Lung (tissue), 12 donors: ENCODE results near the gene WDR86. TPM values are rescaled to one million over a fixed set of nuclear protein-coding genes. Genes with fewer than 3 reads are reported as not detected.

Experiments used
- ATAC-seq: fragments of 200-7000 bp; cut with Tn5 transposase; one replicate; pipeline ENCODE4 v1.9.1; 2020; ENCODE audit warnings: moderate number of reproducible peaks; ENCODE audit not compliant: insufficient read depth, low FRiP score
- DNase-seq, 3 donors: peaks; one replicate each; pipeline ENCODE4 v3.0.0-alpha.2; 2013 to 2017
- H3K27ac ChIP-seq, 2 donors: one replicate each; pipeline ENCODE4 v1.5.1; 2013; ENCODE audit warnings: mild to moderate bottlenecking in 2 of 2, moderate library complexity in 2 of 2, control low read depth in 1 of 2, inconsistent platforms in 1 of 2, low read depth in 1 of 2, low read length in 1 of 2
- H3K27me3 ChIP-seq, 3 donors: one replicate each; pipeline ENCODE4 v1.5.1; 2013; ENCODE audit warnings: low read length in 2 of 3; ENCODE audit not compliant: control insufficient read depth in 3 of 3, insufficient read depth in 3 of 3
- H3K36me3 ChIP-seq, 4 donors: one replicate each; pipeline ENCODE4 v1.5.1; 2013; ENCODE audit warnings: low read length in 4 of 4, mild to moderate bottlenecking in 1 of 4, moderate library complexity in 1 of 4; ENCODE audit not compliant: control insufficient read depth in 4 of 4, insufficient read depth in 4 of 4
- H3K4me1 ChIP-seq, 5 donors: one replicate each; pipeline ENCODE4 v1.5.1; 2013; ENCODE audit warnings: low read length in 5 of 5, mild to moderate bottlenecking in 2 of 5, moderate library complexity in 1 of 5; ENCODE audit not compliant: control insufficient read depth in 5 of 5, insufficient read depth in 5 of 5
- H3K4me3 ChIP-seq: one replicate; pipeline ENCODE4 v1.5.1; 2013; ENCODE audit warnings: mild to moderate bottlenecking, control low read depth, moderate library complexity
- H3K9ac ChIP-seq, 2 donors: one replicate each; pipeline ENCODE4 v1.5.1; 2013; ENCODE audit warnings: low read length in 2 of 2, control low read depth in 1 of 2; ENCODE audit not compliant: insufficient read depth in 1 of 2
- H3K9me3 ChIP-seq, 4 donors: one replicate each; pipeline ENCODE4 v1.5.1; 2013; ENCODE audit warnings: low read length in 3 of 4, mild to moderate bottlenecking in 1 of 4, moderate library complexity in 1 of 4; ENCODE audit not compliant: control insufficient read depth in 4 of 4, insufficient read depth in 3 of 4
- CTCF ChIP-seq: IDR thresholded peaks from 2 replicates; pipeline ENCODE4 v1.5.1; 2012; ENCODE audit warnings: mild to moderate bottlenecking; ENCODE audit errors: control extremely low read depth, extremely low read depth
- WGBS, 2 donors: extraction: QIAGEN DNeasy Blood & Tissue Kit; methylation state at CpG; one replicate each; pipeline ENCODE4 v1.1.7; 2013; 5-methylcytosine and 5-hydroxymethylcytosine counted together
- polyA plus RNA-seq, 2 donors: library from polyadenylated mRNA; stranded (reverse); fragments of 200-250 nt; gene quantifications; one replicate each; pipeline ENCODE4 v1.2.1, GENCODE V29; 2013
- total RNA-seq, 2 donors: library from RNA; depleted of rRNA in 1 of 2; stranded (reverse); fragments of >200 nt in 1 of 2; gene quantifications; one replicate each; pipeline ENCODE4 v1.2.1, GENCODE V29; 2014 to 2021
- donor health status: control.
- donor health status: control.
- donor health status: Bipolar disorder and iron deficiency.
- donor health status: healthy.
- donor health status: DM: yes; HTN: yes; CAD: no.

The WDR86 gene
- total and polyA plus RNA-seq, 4 donors, result 0.81 to 19.7 (median 2.4) TPM

- Histone ChIP-seq H3K36me3 (peaks cover 0 to 4% (median under 1%) of the 10 kb centered on the region in 4 donors), H3K9ac (no peak overlapping the region), H3K4me1 (peaks cover 0 to 22% (median 11%) of the 10 kb centered on the region in 5 donors), H3K27me3 (no peaks in the 10 kb centered on the region), H3K27ac (no peak overlapping the region), H3K9me3 (peaks cover 0 to 2% (median 0%) of the 10 kb centered on the region in 4 donors), H3K4me3 (no peak overlapping the region)
- no peak for TF ChIP-seq CTCF
- ATAC-seq (no peak), DNase-seq (no peak)
- 79 to 88% methylated on average over 9 of the region's 9 CpGs for WGBS, 2 donors
These were observed 6.1 kb downstream of the WDR86 start for GRCh38 chr7:151403764-151404163.

- TF ChIP-seq CTCF, result no peak
- no peak for DNase-seq
- H3K4me1 ChIP-seq, result peaks cover 0 to 17% (median 9%) of the 10 kb centered on the region in 5 donors
- H3K4me3 ChIP-seq, result no peak overlapping the region
- H3K27ac ChIP-seq, result no peak overlapping the region
- H3K36me3 ChIP-seq, result peaks cover 0 to 14% (median 7%) of the 10 kb centered on the region in 4 donors
- H3K9ac ChIP-seq, result no peak overlapping the region
- WGBS, 2 donors, result 94 to 96% methylated on average over 16 of the region's 16 CpGs
- no peaks in the 10 kb centered on the region for H3K27me3 ChIP-seq
- no peak for ATAC-seq
- peaks cover 0 to 2% (median 0%) of the 10 kb centered on the region in 4 donors for H3K9me3 ChIP-seq
These were observed 7.6 kb downstream of the WDR86 start for GRCh38 chr7:151402029-151402835.

- Histone ChIP-seq H3K9me3 (peaks cover 0 to 2% (median 0%) of the 10 kb centered on the region in 4 donors), H3K36me3 (peaks cover 0 to 14% (median 7%) of the 10 kb centered on the region in 4 donors), H3K27ac (no peak overlapping the region), H3K9ac (no peak overlapping the region), H3K4me3 (no peak overlapping the region), H3K4me1 (peaks cover 0 to 17% (median 9%) of the 10 kb centered on the region in 5 donors), H3K27me3 (no peaks in the 10 kb centered on the region)
- no peak for TF ChIP-seq CTCF
- DNase-seq, result no peak
- no peak for ATAC-seq
- 84 to 87% methylated on average over 14 of the region's 14 CpGs for WGBS, 2 donors
These were observed 9.1 kb downstream of the WDR86 start for GRCh38 chr7:151400626-151401315.
